Heart right ventricle (tissue), 16 donors: ENCODE results near the gene COQ8B. TPM values are rescaled to one million over a fixed set of nuclear protein-coding genes. Genes with fewer than 3 reads are reported as not detected.

Experiments used
- ATAC-seq, 8 donors: fragments of 200-7000 bp; cut with Tn5 transposase; one replicate each; pipeline ENCODE4 v1.9.1; 2020; ENCODE audit warnings: mild to moderate bottlenecking in 8 of 8, moderate library complexity in 8 of 8, moderate number of reproducible peaks in 1 of 8
- DNase-seq, 2 donors: peaks; one replicate each; pipeline ENCODE4 v3.0.0-alpha.2; 2020
- H3K27ac ChIP-seq, 10 donors: fragments of 200-600 bp; sonication (generic) in 2 of 10; one replicate each; pipeline versions ENCODE4 v1.5.0 to v1.8.0; 2020 to 2022; ENCODE audit warnings: mild to moderate bottlenecking in 3 of 10
- H3K27me3 ChIP-seq, 7 donors: fragments of 200-600 bp; one replicate each; pipeline ENCODE4 v1.8.0; 2021 to 2022; ENCODE audit warnings: mild to moderate bottlenecking in 2 of 7
- H3K36me3 ChIP-seq, 9 donors: fragments of 200-600 bp; sonication (generic) in 1 of 9; one replicate each; pipeline versions ENCODE4 v1.5.0 to v1.8.0; 2020 to 2022; ENCODE audit warnings: mild to moderate bottlenecking in 2 of 9
- H3K4me1 ChIP-seq, 9 donors: fragments of 200-600 bp; sonication (generic) in 1 of 9; one replicate each; pipeline versions ENCODE4 v1.5.0 to v1.8.0; 2020 to 2022; ENCODE audit warnings: mild to moderate bottlenecking in 4 of 9
- H3K4me3 ChIP-seq, 10 donors: fragments of 200-600 bp; sonication (generic) in 2 of 10; one replicate each; pipeline versions ENCODE4 v1.5.0 to v1.8.0; 2020 to 2022; ENCODE audit warnings: mild to moderate bottlenecking in 7 of 10, moderate library complexity in 2 of 10
- H3K9me3 ChIP-seq, 11 donors: fragments of 200-600 bp in 10 of 11; sonication (generic) in 2 of 11; one replicate each; pipeline versions ENCODE4 v1.5.0 to v1.8.0; 2013 to 2022; ENCODE audit warnings: mild to moderate bottlenecking in 2 of 11, control low read depth in 1 of 11, moderate library complexity in 1 of 11
- WGBS, 2 donors: extraction: QIAGEN DNeasy Blood & Tissue Kit; methylation state at CpG; one replicate each; pipeline ENCODE4 v1.1.7; 2013; ENCODE audit warnings: inconsistent platforms in 1 of 2; 5-methylcytosine and 5-hydroxymethylcytosine counted together
- intact Hi-C, 10 donors: fragments of 100-400 bp; cut with DNase I; formaldehyde crosslinking; loops; one replicate each; pipeline versions ENCODE4 v1.11.1 to v1.14.2; 2022
- polyA plus RNA-seq, 2 donors: library from polyadenylated mRNA; stranded (reverse); fragments of 200-250 nt; gene quantifications; one replicate each; pipeline ENCODE4 v1.2.3, GENCODE V29; 2013
- total RNA-seq, 10 donors: library from RNA; stranded (reverse); fragmentation: NEBNext Ultra II Directional in 3 of 10; extraction: Animal tissue kit (Norgen Biotek cat#: 25700) in 3 of 10; gene quantifications; one replicate each; pipeline versions ENCODE4 v1.2.1 to v1.2.4, GENCODE V29; 2021 to 2023
- TF ChIP-seq, protein P1 (sequence below), 9 donors: fragments of 200-600 bp; sonication (generic) in 2 of 9; IDR thresholded peaks; one replicate each; pipeline versions ENCODE4 v1.5.0 to v1.8.0; 2021 to 2022; ENCODE audit warnings: antibody characterized with exemption in 9 of 9, mild to moderate bottlenecking in 5 of 9, moderate library complexity in 1 of 9
- donor health status: Arrhythmogenic right ventricular cardiomyopathy.
- donor health status: ischemic (EF 13 %, LVEDD 7.1; RV severe dilation, severe dysfunction).
- donor health status: healthy with polysubstance abuse.
- donor health status: DM: no; HTN: yes; CAD: no.
- donor health status: DM: no; HTN: no; CAD: no.
- donor health status: ischemic (EF 25% LVEDD 6.9; RV normal size, moderate dysfunction).
- donor health status: ischemic (EF 25% LVEDD 5.7; RV mildly dilated, moderate dysfunction).
- donor health status: healthy.
- donor health status: DM: yes; HTN: yes; CAD: no.
- donor health status: Ischemic cardiomyopathy.
- donor health status: ischemic (EF 35%, LVEDD 5.7; RV mildly dilated, moderate dysfunction).
- donor health status: nonischemic (EF 11% LVEDD 7.7; RV severe dilation, severe dysfunction).
- donor health status: DM: yes; HTN: yes; CAD: no.
- donor health status: PGD.
- donor health status: ischemic (EF 29% LVEDD 5.4; RV normal size, mild dysfunction).
- donor health status: nonischemic (EF 23%, LVEDD 6.1; RV moderate dilation, normal function).

Gene COQ8B
- total and polyA plus RNA-seq, 12 donors: 17.9 to 34.4 (median 27.5) TPM

DNA sequence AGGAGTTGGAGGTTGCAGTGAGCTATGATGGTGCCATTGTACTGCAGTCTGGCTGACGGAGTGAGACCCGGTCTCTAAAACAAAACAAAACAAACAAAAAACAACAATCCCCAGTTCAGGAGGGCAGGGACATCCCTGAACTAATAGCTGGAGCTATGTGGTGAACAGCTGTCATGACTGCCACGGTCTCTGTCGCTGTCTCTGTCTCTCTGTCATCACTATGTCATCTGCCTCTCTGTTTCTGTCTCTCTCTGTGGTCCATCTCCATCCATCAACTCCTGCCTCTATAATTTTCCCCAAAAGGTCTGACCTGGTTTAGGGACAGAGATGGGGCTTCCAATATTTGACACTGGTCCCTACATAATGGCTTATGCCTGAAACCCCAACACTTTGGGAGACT lies 7.6 kb upstream of the COQ8B start:
- WGBS, 2 donors: 96 to 97% methylated on average over 4 of the region's 4 CpGs
- H3K9me3 ChIP-seq: peaks cover 0 to 8% (median 0%) of the 10 kb centered on the region in 11 donors
- no peak overlapping the region for H3K27ac ChIP-seq
- H3K4me1 ChIP-seq: peaks cover 16 to 40% (median 34%) of the 10 kb centered on the region in 9 donors
- no peaks in the 10 kb centered on the region for H3K27me3 ChIP-seq
- H3K4me3 ChIP-seq: no peak overlapping the region
- intact Hi-C loops: no loop called here
- peaks cover 0 to 75% (median 28%) of the 10 kb centered on the region in 9 donors for H3K36me3 ChIP-seq
- DNase-seq (no peak), ATAC-seq (no peak)
- TF ChIP-seq, protein P1, sequence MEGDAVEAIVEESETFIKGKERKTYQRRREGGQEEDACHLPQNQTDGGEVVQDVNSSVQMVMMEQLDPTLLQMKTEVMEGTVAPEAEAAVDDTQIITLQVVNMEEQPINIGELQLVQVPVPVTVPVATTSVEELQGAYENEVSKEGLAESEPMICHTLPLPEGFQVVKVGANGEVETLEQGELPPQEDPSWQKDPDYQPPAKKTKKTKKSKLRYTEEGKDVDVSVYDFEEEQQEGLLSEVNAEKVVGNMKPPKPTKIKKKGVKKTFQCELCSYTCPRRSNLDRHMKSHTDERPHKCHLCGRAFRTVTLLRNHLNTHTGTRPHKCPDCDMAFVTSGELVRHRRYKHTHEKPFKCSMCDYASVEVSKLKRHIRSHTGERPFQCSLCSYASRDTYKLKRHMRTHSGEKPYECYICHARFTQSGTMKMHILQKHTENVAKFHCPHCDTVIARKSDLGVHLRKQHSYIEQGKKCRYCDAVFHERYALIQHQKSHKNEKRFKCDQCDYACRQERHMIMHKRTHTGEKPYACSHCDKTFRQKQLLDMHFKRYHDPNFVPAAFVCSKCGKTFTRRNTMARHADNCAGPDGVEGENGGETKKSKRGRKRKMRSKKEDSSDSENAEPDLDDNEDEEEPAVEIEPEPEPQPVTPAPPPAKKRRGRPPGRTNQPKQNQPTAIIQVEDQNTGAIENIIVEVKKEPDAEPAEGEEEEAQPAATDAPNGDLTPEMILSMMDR (IDR thresholded peaks at IDR 0.05): no peak

DNA sequence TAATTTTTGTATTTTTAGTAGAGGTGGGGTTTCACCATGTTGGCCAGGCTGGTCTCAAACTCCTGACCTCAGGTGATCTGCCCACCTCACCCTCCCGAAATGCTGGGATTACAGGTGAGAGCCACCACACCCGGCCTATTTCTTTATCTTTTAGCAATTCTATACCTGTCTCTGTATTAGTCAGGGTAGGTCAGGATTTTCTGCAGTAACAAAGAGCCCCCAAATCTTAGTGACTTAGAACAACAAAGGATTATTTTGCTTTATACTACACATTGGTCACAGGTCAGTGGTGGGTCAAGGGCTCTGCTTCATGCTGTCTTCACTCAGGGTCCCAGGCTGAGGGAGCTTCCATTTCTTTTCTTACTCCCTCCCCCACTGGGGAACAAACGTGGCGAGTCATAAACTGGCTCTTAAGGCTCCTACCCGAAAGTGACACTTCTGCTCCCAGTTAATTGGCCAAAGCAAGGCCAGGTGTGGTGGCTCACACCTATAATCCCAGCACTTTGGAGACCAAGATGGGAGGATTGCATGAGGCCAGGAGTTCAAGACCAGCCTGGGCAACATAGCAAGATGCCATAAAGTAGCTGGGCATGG lies 7.1 kb upstream of the COQ8B start:
- H3K4me1 ChIP-seq: peaks cover 16 to 46% (median 39%) of the 10 kb centered on the region in 9 donors
- no peak overlapping the region for H3K27ac ChIP-seq
- WGBS, 2 donors: 93 to 96% methylated on average over 5 of the region's 5 CpGs

DNA sequence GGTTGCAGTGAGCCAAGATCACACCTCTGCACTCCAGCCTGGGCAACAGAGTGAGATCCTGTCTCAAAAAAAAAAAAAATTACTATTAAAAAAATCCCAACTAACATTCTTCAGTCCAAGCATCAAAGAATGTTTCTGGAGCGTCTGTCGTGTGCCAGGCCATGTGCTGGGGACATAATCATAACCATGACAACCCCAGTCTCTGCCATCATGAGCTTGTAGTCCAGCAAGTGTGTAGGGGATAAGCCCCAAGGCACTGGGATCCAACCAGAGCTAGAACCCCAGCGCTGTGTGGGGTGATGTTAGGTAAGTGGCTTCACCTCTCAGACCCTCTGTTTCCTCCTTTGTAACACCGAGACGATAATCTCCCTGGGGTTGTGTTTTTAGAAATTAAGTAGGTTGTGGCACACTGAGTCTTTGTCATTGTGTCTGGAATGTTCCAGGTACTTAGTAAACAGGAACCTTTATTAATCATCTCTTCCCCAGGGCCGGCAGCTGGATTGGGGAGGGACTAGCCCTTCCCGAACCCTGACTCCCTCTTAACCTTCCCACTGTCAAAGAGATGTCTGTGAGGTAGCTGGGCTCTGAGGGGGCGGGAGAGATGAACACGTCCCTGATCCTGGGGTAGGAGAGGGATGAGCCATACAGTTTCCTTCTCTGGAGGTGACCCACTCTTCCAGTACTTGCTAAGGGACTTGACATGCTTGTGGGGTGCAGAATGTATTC lies 5.4 kb upstream of the COQ8B start:
- H3K4me3 ChIP-seq: peak overlapping the region in 2 of 10 donors; percentile 0 to 81
- H3K9me3 ChIP-seq: peaks cover 0 to 4% (median 0%) of the 10 kb centered on the region in 11 donors
- ATAC-seq: peak in 1 of 8 donors; percentile 4
- peaks cover 0 to 53% (median 13%) of the 10 kb centered on the region in 9 donors for H3K36me3 ChIP-seq
- TF ChIP-seq, protein P1 (IDR thresholded peaks at IDR 0.05): no peak
- intact Hi-C loops: no loop called here
- H3K27me3 ChIP-seq: no peaks in the 10 kb centered on the region
- H3K27ac ChIP-seq: peak overlapping the region in 8 of 10 donors; percentile 87 to 98 (median 96)
- DNase-seq: no peak
- WGBS, 2 donors: 62 to 68% methylated on average over 9 of the region's 9 CpGs
- H3K4me1 ChIP-seq: peaks cover 16 to 61% (median 52%) of the 10 kb centered on the region in 9 donors

More for the DNA sequence above, 7.1 kb upstream of the COQ8B start:
- H3K36me3 ChIP-seq: peaks cover 0 to 70% (median 22%) of the 10 kb centered on the region in 9 donors
- intact Hi-C loops: no loop called here
- ATAC-seq: no peak
- no peak overlapping the region for H3K4me3 ChIP-seq
- TF ChIP-seq, protein P1 (IDR thresholded peaks at IDR 0.05): no peak
- peaks cover 0 to 8% (median 0%) of the 10 kb centered on the region in 11 donors for H3K9me3 ChIP-seq
- H3K27me3 ChIP-seq: no peaks in the 10 kb centered on the region
- DNase-seq: no peak

DNA sequence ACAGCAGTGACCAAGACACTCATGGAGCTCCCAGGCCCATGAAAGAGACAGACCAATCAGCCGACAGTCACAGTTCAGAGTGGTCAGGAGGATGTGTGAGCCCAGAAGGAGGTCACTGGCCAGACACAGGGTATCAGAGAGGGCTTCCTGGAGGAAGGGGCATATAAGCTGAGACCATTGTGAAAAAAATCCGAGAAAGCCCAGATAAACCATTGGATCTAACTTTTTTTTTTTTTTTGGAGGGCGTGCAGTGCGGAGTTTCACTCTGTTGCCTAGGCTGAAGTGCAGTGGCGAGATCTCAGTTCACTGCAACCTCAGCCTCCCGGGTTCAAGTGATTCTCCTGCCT lies 4.4 kb upstream of the COQ8B start:
- Histone ChIP-seq H3K4me1 (peaks cover 16 to 65% (median 55%) of the 10 kb centered on the region in 9 donors), H3K36me3 (peaks cover 0 to 43% (median 13%) of the 10 kb centered on the region in 9 donors), H3K27me3 (no peaks in the 10 kb centered on the region), H3K27ac (peak overlapping the region; percentile 59 to 98 (median 96)), H3K4me3 (peak overlapping the region in 8 of 10 donors; percentile 30 to 89 (median 80)), H3K9me3 (no peaks in the 10 kb centered on the region)
- TF ChIP-seq, protein P1 (IDR thresholded peaks at IDR 0.05): no peak
- 83 to 88% methylated on average over 6 of the region's 6 CpGs for WGBS, 2 donors
- intact Hi-C loops: no loop called here
- ATAC-seq: no peak
- no peak for DNase-seq
